Measurements from ENCODE around the gene PDK1.

PDK1 gene

DNA sequence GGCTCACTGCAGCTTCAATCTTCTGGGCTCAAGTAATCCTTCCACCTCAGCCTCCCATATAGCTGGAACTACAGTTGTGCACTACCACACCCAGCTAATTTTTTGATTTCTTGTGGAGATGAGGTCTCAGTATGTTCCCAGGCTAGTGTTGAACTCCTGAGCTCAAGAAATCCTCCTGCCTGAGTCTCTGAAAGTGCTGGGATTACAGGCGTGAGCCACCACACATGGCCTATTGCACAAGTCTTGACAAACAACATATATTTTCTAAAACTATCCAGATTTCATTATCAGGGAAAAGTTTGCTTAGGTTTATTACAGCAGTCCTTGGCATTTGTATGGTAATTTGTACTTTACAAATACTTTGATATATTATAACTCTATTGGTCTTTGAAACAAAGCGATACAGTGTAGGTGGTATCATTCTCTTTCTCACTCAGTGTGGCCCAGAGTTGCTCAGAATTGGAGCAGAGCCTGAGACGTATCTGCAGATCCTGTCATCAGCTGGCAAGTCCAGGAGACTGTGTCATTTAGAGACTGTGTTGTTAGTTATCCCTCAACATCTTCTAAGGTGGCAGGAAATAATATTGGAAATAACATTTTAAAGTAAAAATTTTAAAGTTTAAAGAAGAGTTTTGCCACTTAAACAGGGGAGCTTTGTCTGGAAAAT is 41.4 kb downstream of the PDK1 start:
- no peak for DNase-seq (ENCODE audit: low spot score)

DNA sequence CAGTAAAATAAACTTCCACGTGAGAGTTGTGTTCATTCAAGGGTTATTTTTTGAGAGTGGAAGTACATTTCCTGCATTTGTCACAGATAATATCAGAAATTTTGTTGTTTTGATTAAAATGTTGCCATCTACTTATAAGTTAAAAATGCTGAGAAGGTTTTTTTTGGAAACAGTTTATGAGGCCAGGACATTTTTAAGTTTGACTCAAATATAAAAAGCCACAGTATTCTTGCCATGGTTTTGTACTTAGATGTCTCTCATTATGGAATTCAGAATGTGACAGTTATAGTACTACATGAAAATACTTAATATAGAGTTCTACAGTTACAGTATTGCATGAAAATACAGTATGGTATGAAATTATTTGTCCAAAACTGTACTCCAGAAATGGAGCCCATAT is 44.1 kb downstream of the PDK1 start:
- DNase-seq (ENCODE audit: low spot score) = no peak

DNA sequence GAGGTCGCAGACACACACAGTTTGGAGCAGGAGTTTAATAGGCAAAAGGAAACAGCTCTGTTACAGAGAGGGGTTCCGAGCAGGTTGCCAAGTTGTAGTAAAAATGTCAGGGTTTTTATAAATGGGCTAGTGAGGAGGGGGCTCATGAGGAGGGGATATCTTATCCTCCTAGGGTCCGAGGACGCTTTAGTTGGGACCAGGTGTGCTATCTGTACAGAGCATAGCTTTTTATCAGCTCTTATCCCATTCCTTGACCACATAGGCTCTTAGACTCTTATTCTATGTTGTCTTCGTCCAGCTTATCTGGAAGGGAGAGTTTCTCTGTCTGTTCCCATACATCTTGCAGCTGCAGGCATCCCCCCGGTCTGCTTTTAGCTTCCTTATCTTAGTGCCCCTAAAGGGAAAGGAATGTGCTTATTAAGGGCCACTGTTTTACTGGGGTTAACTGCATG is 44.7 kb downstream of the PDK1 start:
- no peak for DNase-seq (ENCODE audit: low spot score)

DNA sequence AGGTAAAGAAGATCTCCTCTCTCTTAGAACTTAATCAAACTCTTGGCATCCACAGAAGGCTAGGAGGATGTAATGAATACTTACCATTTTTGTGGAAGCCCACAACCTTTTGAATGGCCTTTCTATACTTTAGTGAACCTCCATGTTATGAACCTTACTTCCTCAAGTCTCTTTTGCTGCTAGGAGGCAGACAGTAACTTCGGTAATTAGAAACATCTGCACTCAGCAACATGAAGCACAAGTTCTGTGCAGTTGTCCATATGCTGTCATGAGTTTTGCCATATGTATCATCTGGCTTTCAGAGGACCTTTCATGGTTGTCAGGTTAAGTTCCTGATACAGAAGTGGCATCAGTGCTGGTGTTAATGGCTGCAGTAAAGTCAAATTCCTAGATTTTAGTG is 50.4 kb downstream of the PDK1 start:
- no peak for DNase-seq (ENCODE audit: low spot score)

DNA sequence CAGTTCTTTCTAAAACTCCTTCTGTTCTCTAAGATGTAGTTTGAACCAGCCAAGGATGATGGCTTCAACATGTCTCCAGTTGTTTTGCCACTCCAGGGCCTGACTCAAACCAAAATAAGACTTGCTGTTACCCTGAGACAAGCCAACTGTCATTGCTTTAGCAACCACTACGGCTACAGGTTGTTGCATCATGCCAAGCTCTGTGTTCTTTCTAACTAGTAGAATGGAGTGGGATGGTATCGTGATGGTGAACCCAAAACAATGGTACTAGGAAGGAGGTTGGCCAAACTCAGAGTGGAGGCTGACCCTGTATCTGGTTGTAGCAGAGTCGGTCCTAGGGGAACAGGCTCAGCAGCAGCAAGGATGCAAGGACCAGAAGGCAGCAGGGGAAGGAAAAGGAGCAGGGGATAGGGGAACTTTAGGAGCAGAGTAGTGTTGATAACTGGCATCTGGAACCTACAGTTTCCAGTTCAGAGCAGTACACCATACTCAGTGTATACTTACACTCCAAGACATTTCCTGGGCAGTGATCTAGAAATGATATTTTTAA is 51.6 kb downstream of the PDK1 start:
- no peak for DNase-seq (ENCODE audit: low spot score)

DNA sequence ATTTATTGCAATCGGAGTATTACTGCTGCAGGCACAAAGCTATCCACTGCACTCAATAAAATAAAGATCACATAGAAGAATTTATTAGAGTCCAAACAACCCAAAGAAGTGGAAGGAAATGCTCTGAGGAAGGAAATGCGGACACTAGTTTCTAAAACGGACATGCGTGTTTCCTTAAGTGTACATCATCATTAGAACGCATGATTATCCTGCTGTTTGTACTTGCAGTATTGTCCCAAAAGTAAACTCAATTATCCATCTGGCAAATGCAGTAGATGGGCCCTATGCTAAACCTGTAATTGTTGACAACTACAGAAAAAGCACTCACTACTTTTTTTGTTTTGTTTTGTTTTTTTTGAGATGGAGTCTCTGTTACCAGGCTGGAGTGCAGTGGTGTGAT is 53.6 kb downstream of the PDK1 start:
- no peak for DNase-seq (ENCODE audit: low spot score)

DNA sequence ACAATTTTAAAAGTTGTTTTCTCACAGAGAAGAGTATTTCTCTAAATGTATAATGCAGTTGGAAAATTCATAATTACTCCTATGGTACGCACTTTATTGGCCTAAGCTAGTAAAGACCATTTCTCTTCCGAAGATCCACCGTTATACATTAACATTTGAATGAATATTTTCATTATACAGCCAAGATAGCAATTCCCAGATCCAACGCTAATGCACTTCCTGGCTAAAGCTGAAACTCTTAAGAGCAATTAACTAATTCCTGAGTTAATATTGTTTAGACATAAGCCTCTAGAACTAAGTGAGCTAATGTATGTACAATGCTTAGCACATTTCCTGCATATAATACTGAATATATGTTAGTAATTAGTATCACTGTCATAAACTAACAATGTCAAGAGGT is 56.2 kb downstream of the PDK1 start:
- no peak for DNase-seq (ENCODE audit: low spot score)

DNA sequence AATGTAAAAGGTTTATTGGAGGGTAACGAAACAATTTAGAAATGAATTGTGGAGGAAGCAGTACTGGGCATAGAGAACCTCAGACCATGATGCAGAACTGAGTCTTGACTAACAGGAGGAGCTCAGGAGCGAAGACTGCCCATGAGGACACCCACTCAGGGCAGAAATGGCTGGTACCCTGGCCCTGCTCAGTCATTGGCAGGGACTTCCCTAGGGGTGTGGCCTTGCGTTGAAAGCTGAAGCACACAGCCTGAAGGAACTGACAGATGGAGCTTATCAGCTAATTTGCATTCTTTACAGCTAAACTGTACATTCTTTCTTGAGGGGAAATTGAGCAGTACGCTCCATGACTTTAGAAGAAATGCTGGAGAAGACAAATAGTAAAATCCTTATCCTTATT is 57.1 kb downstream of the PDK1 start:
- DNase-seq (ENCODE audit: low spot score) = peak; percentile 57

DNA sequence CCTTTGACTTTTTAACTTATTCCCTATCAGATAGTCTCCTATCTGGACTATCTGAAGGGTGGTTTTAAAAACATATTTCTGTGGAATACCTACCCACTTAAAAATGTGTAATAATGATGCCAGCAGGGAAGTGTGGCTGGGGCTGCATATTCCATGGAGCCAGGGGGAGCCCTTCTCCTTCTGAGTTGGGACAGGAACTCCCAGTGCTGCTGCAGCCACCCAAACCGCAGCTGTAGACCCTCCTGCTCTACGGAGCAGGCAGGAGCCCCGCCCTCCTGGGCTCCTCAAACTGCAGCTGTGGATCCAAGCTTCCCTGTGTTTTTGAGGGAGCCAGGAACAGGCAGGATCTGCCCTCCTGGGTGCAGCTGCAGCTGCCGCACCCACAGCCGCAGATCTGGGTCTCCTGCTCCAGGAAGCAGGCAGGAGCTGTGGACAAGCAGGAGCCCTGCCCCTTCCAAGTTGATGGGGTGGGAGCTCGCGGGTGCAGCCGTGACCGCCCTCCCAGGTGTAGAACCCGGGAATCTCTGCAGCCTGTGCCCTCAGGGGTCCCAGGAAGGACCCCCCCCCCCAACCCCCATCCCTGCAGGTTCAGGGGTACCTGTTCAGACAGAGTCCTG is 57.8 kb downstream of the PDK1 start:
- no peak for DNase-seq (ENCODE audit: low spot score)

DNA sequence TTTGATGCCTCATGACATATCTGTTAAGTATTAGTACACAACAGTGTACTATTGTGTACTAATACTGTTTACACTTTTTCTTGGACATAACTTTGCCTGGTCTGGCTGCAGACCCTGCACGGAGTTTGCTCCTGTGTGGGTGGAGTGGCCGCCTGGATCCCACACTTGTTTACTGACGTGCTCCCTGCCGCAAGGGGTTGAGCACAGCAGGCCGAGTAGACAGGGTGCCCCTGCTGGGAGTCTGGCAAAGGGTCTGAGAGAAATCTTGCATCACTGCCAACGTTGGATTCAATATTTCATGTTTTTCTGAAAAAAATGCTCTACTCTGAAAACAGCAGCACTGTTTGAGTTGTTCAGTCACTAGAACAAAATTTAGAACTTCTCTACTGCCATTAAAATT is 59.0 kb downstream of the PDK1 start:
- DNase-seq (ENCODE audit: low spot score) = peak; percentile 30

DNA sequence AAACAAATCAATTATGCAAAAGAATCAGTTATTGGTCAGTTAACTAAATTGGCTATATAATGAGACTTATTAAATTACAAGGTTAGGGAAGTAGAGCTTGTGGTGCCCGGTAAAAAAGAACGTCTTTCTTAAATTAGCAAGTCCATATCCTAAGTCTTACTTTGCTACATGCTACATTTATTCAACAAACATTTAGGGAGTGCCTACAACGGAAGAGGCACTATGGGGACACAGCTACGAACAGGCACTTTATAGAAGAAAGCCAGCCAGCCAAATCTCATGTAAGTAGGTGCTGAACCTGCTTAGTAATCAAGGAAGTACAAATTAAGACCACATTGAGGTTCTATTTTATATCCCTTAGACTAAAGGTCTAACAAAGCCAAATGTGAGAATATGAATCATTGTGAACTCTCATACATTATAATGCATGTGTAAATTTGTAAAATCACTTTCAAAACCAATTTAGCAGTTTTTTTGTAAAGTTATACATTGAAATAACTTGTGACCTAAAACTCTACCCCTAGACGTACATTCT is 59.9 kb downstream of the PDK1 start:
- DNase-seq (ENCODE audit: low spot score) = no peak

DNA sequence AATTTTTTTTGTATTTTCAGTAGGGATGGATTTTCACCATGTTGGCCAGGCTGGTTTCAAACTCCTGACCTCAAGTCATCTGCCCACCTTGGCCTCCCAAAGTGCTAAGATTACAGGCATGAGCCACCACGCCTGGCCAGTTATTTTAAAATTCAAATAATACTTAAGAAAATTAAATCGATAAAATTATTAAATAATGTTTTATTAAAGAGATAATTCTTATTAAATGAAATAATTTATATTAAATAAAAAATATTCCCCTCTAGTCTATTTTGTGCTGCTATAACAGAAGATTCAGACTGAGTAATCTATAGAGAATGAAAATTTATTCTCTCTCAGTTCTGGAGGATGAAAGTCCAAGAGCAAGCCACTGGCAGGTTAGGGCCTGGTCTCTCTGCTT is 61.2 kb downstream of the PDK1 start:
- DNase-seq (ENCODE audit: low spot score) = no peak

DNA sequence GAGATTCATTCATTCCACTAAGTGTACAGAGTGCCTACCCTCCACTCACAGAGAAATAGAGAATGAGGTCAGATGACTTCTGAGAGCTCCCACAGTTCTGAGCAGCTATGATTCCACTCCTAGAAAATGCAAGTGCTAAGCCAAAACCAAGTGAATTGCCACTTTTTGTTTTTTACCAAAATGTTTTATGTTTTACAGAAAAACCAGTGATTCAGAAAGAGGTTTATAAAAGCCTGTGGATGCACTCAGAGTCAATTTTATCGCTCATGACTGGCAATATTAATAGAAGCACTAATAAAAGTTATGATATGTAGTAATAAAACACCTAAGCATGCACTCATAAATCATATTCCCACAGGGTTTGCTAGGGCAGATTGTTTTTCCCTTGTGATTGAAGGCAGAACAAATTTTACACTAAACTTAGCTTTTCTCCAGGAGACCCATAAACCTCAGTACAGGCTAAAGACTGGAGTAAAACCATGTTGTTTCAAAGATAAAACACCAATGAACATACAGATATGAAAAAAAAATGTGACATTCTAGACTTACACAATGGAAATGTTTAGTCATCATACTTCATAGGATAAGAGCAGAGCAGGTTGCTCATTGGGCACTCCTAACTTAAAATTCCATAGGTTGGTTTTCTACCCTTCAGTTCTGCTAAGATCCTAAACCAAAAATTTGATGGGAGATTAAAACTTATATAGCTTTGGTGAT is 67.5 kb downstream of the PDK1 start:
- no peak for DNase-seq (ENCODE audit: low spot score)

DNA sequence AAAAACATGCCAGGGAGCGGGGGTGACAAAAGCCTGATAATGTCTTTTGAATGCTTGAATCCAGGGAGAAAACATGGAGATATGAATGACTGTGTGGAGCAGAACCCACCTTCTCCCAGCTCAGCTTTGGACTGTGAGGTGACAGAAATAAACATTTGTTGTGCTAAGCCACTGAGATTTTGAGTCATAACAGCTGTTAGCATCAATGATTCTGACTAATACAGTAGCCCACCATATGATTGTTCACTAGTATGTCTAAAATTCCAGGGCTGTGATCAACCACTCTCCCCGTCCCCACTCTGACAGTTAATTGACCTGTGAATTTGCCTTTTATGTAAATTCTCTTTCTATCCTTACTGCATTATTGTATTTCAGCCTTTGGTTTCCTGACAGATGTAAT is 69.1 kb downstream of the PDK1 start:
- DNase-seq (ENCODE audit: low spot score) = no peak

DNA sequence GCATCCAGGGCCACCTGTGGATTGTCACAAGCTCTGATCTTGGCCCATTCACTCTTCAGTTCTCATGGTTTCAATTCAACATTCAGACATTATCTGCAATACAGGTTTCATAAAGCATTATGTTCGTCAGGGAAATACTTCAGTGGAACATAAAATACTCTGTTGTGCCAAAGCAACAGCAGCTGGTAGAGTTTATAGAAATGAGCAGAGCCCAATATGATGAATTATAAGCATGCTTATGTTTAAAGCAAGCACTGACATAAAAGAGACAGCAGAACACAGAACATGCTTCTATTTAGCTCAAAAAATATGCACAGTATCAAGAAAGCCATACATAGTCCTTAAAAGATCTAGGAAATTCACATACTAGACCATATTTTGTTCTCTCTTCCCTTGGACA is 71.3 kb downstream of the PDK1 start:
- DNase-seq (ENCODE audit: low spot score) = no peak

DNA sequence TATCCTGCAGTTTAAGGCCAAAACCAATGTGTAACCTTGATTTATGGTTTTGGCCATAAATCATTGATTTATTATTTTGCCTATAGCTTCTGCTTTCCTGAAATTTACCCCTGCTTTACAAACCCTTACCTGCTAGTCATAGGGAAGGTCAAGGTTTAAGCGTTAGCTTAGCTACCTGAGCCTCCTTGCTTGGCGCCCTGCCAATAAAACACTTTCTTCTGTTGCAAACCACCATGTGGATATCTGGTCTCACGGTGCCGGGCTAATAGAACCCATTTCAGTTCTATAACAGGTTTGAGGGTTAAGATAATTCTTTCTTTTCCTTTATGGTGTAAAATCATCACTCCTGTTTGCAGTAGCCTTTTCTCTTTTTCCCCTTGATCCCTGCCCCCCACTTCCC is 72.2 kb downstream of the PDK1 start:
- DNase-seq (ENCODE audit: low spot score) = no peak

DNA sequence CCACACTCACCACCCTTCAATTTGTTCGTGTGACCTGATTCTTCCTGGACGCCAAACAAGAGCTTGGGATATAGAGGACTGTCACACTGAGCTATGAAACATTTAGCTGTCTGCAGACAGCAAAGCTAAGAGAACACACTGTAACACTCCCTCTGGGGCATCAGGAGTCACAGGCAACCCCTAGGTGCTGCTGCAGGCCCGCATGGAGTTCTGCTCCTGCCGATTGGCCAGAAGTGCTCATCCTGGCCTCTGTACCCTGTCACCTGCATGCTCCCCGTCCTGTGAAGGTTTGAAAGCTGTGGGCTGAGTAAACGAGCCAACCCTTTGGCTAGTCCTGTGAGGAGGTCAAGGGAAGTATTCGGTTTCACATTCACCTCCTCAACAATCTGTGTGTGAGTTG is 73.7 kb downstream of the PDK1 start:
- DNase-seq (ENCODE audit: low spot score) = no peak

DNA sequence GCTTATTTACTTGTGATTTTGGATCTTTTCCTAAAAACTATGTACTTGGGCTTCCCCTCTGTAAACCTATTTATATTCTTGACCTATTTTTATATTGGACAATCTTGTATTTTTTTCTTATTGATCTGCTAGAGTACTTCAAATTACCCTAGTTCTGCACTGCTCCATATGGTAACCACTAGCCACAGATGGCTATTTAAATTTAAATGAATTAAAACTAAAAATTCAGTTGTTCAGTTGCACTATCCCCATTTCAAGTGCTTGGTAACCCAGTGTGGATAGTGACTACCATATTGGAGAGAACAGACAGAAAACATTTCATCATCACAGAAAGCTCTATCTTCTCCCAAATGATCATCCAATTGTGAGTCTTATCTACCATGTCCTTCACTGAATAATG is 74.3 kb downstream of the PDK1 start:
- DNase-seq (ENCODE audit: low spot score) = no peak

DNA sequence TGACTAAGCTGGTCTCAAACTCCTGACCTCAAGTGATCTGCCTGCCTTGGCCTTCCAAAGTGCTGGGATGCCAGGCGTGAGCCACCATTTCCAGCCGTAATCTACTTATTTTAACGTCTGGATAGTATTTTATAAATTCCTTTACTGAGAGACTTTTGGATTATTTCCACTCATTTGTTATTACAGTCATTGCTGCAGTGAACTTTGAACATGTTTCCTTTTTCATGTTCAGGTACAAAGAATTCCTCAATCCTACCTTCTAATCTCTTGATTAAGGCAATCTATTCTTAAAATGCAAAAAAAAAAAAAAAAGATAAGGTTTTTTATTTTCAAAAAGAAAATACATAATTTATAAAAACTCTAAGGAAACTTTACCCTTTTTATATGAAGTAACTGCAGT is 78.6 kb downstream of the PDK1 start:
- DNase-seq (ENCODE audit: low spot score) = no peak

DNA sequence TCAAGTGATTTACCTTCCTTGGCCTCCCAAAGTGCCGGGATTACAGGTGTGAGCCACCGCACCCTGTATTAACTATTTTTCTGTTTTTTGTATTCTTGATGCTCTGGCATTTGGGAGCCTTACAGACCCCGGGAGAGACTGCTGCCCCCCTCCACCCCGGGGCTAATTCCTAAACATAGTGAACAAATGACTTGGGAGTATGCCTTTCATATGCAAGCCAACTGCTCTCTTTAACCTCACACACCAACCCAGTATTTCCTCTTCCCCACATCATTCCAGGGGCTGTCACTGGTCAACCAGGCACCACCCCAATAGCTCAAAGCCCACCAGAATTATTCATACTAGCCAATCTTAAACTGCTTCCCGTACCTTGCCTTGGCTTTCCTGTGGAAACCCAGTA is 79.7 kb downstream of the PDK1 start:
- DNase-seq (ENCODE audit: low spot score) = no peak

DNA sequence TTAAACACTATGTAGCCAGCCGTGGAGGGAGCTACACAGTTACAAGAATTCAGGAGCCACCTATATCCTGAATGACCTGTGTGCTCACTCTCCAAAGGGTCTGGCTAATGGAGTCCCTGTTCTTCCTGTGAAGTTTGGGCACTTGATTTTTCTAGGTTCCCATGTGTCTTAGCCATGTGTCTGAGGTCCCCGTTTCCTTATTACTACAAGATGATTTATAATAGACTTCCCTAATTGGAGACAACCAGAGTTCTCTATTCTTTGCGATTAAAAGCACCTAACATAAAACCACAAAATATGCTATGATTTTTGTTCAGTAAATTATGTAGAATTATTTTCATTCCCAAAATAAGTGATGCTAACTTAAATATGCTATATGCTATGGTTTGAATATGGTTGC is 83.4 kb downstream of the PDK1 start:
- DNase-seq (ENCODE audit: low spot score) = no peak

DNA sequence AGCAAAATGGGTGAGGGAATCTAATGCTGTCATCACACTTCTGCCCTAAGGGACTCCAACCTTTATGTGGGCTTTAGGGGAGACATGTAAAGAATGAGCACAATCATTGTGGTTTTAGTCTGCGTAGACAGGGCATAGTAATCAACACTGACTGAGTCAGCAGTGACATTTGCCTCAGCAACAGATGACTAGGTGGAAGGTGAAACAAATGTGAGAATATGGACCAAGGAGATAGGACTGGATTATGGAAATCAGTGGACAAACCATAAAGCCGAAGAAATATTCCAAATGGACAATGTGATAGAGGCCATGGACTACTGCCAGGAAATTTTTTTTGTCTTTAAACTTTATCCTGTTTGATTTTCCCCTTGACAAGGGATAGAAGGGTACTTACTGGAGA is 83.9 kb downstream of the PDK1 start:
- no peak for DNase-seq (ENCODE audit: low spot score)

DNA sequence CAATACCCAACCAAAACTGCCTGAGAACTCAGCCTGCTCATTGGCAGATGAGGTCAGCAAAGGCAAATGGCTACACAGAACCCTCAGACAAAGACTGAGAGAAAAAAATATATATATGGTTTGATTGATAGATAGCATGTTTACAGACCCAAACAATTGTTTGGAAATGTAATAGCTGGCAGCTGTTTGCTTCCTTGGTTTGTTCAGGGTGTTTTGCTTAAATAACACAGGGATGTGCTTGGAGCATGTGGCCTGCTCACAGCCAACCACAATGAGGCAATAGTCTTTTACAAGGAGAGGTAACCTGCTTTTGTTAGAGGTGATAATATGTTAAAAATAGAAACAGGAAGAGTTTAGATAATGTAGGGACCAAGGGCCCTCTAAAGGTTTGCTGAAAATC is 84.5 kb downstream of the PDK1 start:
- no peak for DNase-seq (ENCODE audit: low spot score)
